K562 (cell line): ENCODE data around the gene RHOBTB3. TPM values are rescaled to one million over a fixed set of nuclear protein-coding genes. Genes with fewer than 3 reads are reported as not detected.
"Not testable (repeated sequence)": the region's sequence is repeated elsewhere in the genome, so short reads cannot be mapped to it uniquely, and the experiment has no call there.

Experiments
- CEBPG ChIP-seq, 3 experiments: fragments of 200-800 bp in 1 of 3; sonication (Bioruptor generic) in 1 of 3; sonication (generic) in 1 of 3; formaldehyde crosslinking in 1 of 3; IDR thresholded peaks in 2 of 3; conservative IDR thresholded peaks in 1 of 3; 2 replicates each; pipeline versions ENCODE4 v1.6.1 to v1.8.0; 2016 to 2022; ENCODE audit warnings: missing compliant biosample characterization in 2 of 3, missing genetic modification characterization in 2 of 3, mild to moderate bottlenecking in 1 of 3, missing genetic modification reagents in 1 of 3
- HSF4 ChIP-seq: fragments of 250-450 bp; sonication (Bioruptor Pico); IDR thresholded peaks from 2 replicates; pipeline ENCODE4 v2.1.2; 2022; ENCODE audit warnings: mild to moderate bottlenecking, moderate library complexity, borderline replicate concordance
- KDM2B ChIP-seq: fragments of 250-450 bp; sonication (Bioruptor Pico); IDR thresholded peaks from 2 replicates; pipeline ENCODE4 v1.8.0; 2021; ENCODE audit warnings: mild to moderate bottlenecking, moderate library complexity
- MAFG ChIP-seq: fragments of 450-650 bp; conservative IDR thresholded peaks from 2 replicates; pipeline ENCODE4 v1.6.1; 2016; ENCODE audit warnings: missing genetic modification characterization, missing compliant biosample characterization
- MTA1 ChIP-seq: fragments of 450-650 bp; IDR thresholded peaks from 2 replicates; pipeline ENCODE4 v1.6.1; 2017; ENCODE audit warnings: borderline replicate concordance
- PTTG1 ChIP-seq: fragments of 450-650 bp; IDR thresholded peaks from 2 replicates; pipeline ENCODE4 v1.6.1; 2016; ENCODE audit warnings: low read depth, mild to moderate bottlenecking, missing genetic modification characterization, missing compliant biosample characterization
- ZNF197 ChIP-seq: fragments of 200-800 bp; sonication (Bioruptor generic); IDR thresholded peaks from 2 replicates; pipeline ENCODE4 v1.6.1; 2016; ENCODE audit warnings: low read depth, missing genetic modification characterization, missing compliant biosample characterization
- ZNF324 ChIP-seq: fragments of 250-450 bp; sonication (Bioruptor Pico); IDR thresholded peaks from 2 replicates; pipeline ENCODE4 v1.4.0; 2020; ENCODE audit warnings: mild to moderate bottlenecking
- ZNF589 ChIP-seq: fragments of 200-800 bp; sonication (Bioruptor generic); IDR thresholded peaks from 2 replicates; pipeline ENCODE4 v1.6.1; 2016; ENCODE audit warnings: low read depth, missing genetic modification characterization, missing compliant biosample characterization
- polyA plus RNA-seq, 8 experiments: library from polyadenylated mRNA; depleted of rRNA in 4 of 8; stranded (reverse) in 5 of 8; unstranded in 3 of 8; fragments of >200 nt; fragmentation: Nextera tagmentation in 2 of 8; fragmentation: Illumina TruSeq in 1 of 8; extraction: Ambion mirVana in 2 of 8; extraction: Trizol in 1 of 8; gene quantifications; 2 replicates each; pipeline versions ENCODE4 v1.2.1 to v1.2.3, GENCODE V29; 2011 to 2014; ENCODE audit warnings: inconsistent platforms in 1 of 8, missing spikeins in 1 of 8
- total RNA-seq, 7 experiments: library from RNA; depleted of rRNA in 6 of 7; stranded (reverse); fragments of >200 nt in 6 of 7; fragmentation: Illumina TruSeq in 2 of 7; extraction: Trizol in 2 of 7; gene quantifications; 2 replicates each; pipeline versions ENCODE4 v1.2.1 to v1.2.3, GENCODE V29; 2011 to 2021; ENCODE audit warnings: low replicate concordance in 1 of 7
- TF ChIP-seq, protein P1 (sequence below), 3 experiments: fragments of 200-800 bp in 1 of 3; sonication (Bioruptor generic) in 1 of 3; sonication (generic) in 1 of 3; formaldehyde crosslinking in 1 of 3; IDR thresholded peaks; 2 replicates each; pipeline versions ENCODE4 v1.6.1 to v1.8.0; 2016 to 2022; ENCODE audit warnings: mild to moderate bottlenecking in 2 of 3, missing compliant biosample characterization in 2 of 3, missing genetic modification characterization in 2 of 3, missing genetic modification reagents in 1 of 3
- TF ChIP-seq, protein P2 (sequence below): fragments of 250-450 bp; sonication (Bioruptor Pico); IDR thresholded peaks from 2 replicates; pipeline ENCODE4 v1.8.0; 2022; ENCODE audit warnings: moderate library complexity, mild to moderate bottlenecking, inconsistent platforms
- TF ChIP-seq, protein P3 (sequence below), 2 experiments: fragments of 200-800 bp in 1 of 2; sonication (Bioruptor generic) in 1 of 2; sonication (generic) in 1 of 2; formaldehyde crosslinking in 1 of 2; IDR thresholded peaks in 1 of 2; conservative IDR thresholded peaks in 1 of 2; 2 replicates each; pipeline versions ENCODE4 v1.5.0 to v1.6.1; 2016 to 2020; ENCODE audit warnings: missing compliant biosample characterization in 1 of 2, missing genetic modification characterization in 1 of 2, missing genetic modification reagents in 1 of 2
- TF ChIP-seq, protein P4 (sequence below): fragments of 250-450 bp; sonication (Bioruptor Pico); IDR thresholded peaks from 2 replicates; pipeline ENCODE4 v1.4.0; 2020; ENCODE audit warnings: borderline replicate concordance
- TF ChIP-seq, protein P5 (sequence below): fragments of 450-650 bp; formaldehyde crosslinking; IDR thresholded peaks from 2 replicates; pipeline ENCODE4 v1.4.0; 2020; ENCODE audit warnings: mild to moderate bottlenecking, moderate library complexity
- TF ChIP-seq, protein P6 (sequence below): fragments of 450-650 bp; formaldehyde crosslinking; IDR thresholded peaks from 2 replicates; pipeline ENCODE4 v1.4.0; 2020; ENCODE audit warnings: mild to moderate bottlenecking, mixed read lengths

The RHOBTB3 gene
- total and polyA plus RNA-seq, 9 of the 15 experiments (the other 6 are each of a cell fraction or from before 2014, with no cell fraction given), result 39.7 to 143 (median 115) TPM

DNA sequence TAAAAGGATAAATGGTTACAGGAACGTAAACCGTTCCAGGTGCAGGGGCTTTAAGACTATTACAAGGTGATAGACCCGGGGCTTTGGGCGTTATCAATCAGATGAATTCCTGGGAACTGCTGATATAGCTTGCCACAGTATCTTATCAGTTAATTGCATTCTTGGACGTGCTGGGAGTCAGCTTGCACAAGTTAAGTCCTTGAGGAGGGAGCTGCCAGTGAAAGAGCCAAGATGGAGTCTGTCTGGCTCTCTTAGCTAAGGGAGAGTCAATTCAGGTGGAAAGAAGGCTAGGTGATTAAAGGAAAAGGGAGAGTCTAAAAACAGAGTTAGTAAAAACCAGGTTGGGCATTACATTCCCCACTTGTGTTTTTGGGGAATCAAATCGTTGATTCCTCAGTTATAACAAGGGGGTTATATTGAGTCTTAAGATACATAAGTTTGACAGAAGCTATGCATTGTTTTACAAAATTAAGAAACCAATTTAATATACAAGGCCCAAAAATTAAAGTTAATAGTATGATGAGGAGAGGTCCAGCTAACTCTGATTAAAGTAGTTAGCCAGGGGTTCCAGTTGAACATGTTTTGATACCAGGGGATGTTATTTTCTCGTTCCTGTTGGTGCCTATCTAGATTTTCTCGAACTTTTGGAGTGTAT is 23.5 kb upstream of the RHOBTB3 start (continued):
- TF ChIP-seq, protein P1, sequence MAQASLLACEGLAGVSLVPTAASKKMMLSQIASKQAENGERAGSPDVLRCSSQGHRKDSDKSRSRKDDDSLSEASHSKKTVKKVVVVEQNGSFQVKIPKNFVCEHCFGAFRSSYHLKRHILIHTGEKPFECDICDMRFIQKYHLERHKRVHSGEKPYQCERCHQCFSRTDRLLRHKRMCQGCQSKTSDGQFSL (CRISPR knock-in tag; IDR thresholded peaks at IDR 0.05), result not testable (repeated sequence)
- TF ChIP-seq, protein P1 (tag; IDR thresholded peaks at IDR 0.05), result peak in 1 of 2 experiments; percentile 97; a peak in 2 of 4 replicates
- 0 out of 2 replicates have a peak, but pooled peaks have one; percentile 34 for TF ChIP-seq MTA1
- TF ChIP-seq HSF4, result peak; percentile 95; the same call in 1 of the 2 replicates
- TF ChIP-seq ZNF197 (CRISPR knock-in tag), result peak; percentile 96
- TF ChIP-seq PTTG1 (tag), result peak; percentile 96
- TF ChIP-seq, protein P2, sequence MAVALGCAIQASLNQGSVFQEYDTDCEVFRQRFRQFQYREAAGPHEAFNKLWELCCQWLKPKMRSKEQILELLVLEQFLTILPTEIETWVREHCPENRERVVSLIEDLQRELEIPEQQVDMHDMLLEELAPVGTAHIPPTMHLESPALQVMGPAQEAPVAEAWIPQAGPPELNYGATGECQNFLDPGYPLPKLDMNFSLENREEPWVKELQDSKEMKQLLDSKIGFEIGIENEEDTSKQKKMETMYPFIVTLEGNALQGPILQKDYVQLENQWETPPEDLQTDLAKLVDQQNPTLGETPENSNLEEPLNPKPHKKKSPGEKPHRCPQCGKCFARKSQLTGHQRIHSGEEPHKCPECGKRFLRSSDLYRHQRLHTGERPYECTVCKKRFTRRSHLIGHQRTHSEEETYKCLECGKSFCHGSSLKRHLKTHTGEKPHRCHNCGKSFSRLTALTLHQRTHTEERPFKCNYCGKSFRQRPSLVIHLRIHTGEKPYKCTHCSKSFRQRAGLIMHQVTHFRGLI (CRISPR knock-in tag), result peak; percentile 95
- TF ChIP-seq, protein P3, sequence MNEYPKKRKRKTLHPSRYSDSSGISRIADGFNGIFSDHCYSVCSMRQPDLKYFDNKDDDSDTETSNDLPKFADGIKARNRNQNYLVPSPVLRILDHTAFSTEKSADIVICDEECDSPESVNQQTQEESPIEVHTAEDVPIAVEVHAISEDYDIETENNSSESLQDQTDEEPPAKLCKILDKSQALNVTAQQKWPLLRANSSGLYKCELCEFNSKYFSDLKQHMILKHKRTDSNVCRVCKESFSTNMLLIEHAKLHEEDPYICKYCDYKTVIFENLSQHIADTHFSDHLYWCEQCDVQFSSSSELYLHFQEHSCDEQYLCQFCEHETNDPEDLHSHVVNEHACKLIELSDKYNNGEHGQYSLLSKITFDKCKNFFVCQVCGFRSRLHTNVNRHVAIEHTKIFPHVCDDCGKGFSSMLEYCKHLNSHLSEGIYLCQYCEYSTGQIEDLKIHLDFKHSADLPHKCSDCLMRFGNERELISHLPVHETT (CRISPR knock-in tag; conservative IDR thresholded peaks at IDR 0.05 in 1 of 2, IDR thresholded peaks at IDR 0.05 in 1 of 2), result peak in 1 of 2 experiments; percentile 97; a peak in 2 of 4 replicates
- TF ChIP-seq MAFG (tag), result peak; percentile 54; the same call in 1 of the 2 replicates
- TF ChIP-seq ZNF589 (CRISPR knock-in tag), result peak; percentile 87
- not testable (repeated sequence) for TF ChIP-seq CEBPG (CRISPR knock-in tag; IDR thresholded peaks at IDR 0.05)
- peak in 1 of 2 experiments; percentile 39; a peak in 1 of 4 replicates for TF ChIP-seq CEBPG (tag; conservative IDR thresholded peaks at IDR 0.05 in 1 of 2, IDR thresholded peaks at IDR 0.05 in 1 of 2)
- TF ChIP-seq, protein P4, sequence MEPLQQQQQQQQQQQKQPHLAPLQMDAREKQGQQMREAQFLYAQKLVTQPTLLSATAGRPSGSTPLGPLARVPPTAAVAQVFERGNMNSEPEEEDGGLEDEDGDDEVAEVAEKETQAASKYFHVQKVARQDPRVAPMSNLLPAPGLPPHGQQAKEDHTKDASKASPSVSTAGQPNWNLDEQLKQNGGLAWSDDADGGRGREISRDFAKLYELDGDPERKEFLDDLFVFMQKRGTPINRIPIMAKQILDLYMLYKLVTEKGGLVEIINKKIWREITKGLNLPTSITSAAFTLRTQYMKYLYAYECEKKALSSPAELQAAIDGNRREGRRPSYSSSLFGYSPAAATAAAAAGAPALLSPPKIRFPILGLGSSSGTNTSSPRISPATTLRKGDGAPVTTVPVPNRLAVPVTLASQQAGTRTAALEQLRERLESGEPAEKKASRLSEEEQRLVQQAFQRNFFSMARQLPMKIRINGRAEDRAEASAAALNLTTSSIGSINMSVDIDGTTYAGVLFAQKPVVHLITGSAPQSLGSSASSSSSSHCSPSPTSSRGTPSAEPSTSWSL (CRISPR knock-in tag), result peak; percentile 95; the same call in 1 of the 2 replicates
- TF ChIP-seq, protein P5, sequence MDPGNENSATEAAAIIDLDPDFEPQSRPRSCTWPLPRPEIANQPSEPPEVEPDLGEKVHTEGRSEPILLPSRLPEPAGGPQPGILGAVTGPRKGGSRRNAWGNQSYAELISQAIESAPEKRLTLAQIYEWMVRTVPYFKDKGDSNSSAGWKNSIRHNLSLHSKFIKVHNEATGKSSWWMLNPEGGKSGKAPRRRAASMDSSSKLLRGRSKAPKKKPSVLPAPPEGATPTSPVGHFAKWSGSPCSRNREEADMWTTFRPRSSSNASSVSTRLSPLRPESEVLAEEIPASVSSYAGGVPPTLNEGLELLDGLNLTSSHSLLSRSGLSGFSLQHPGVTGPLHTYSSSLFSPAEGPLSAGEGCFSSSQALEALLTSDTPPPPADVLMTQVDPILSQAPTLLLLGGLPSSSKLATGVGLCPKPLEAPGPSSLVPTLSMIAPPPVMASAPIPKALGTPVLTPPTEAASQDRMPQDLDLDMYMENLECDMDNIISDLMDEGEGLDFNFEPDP (CRISPR knock-in tag), result peak; percentile 89
- peak; percentile 68; the same call in 1 of the 2 replicates for TF ChIP-seq KDM2B (CRISPR knock-in tag)
- TF ChIP-seq, protein P6, sequence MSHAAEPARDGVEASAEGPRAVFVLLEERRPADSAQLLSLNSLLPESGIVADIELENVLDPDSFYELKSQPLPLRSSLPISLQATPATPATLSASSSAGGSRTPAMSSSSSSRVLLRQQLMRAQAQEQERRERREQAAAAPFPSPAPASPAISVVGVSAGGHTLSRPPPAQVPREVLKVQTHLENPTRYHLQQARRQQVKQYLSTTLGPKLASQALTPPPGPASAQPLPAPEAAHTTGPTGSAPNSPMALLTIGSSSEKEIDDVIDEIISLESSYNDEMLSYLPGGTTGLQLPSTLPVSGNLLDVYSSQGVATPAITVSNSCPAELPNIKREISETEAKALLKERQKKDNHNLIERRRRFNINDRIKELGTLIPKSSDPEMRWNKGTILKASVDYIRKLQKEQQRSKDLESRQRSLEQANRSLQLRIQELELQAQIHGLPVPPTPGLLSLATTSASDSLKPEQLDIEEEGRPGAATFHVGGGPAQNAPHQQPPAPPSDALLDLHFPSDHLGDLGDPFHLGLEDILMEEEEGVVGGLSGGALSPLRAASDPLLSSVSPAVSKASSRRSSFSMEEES (CRISPR knock-in tag), result peak; percentile 63
- TF ChIP-seq ZNF324, result peak; percentile 72
